ENCODE data around the gene NMRK1.

DNA sequence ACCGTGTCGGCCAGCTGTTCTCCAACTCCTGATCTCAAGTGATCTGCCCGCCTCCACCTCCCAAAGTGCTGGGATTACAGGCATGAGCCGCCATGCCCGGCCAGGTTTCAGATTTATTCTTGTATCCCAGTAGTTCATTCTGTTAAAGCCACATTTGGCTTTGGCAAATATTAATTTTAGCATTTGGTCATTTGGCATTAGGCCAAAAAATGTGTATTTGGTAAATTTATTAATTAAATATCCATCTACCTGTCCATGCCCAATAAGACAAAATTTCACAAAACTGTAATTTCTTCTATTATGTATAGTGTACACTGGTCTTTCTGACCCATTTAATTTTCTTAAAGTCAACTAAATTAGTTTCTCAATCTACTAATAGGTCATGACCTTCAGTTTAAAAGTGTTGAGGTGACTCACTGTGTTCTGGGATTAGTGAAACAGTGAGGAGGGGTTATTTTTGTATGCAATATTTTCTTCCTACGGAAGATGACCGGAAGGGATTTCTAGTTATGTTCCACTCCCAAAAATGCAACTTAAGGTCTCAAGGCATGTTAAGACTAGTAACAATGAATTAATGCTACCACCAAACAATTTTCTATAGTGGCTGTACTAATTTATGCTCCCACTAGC, 21.4 kb upstream of the NMRK1 start:
- TF ChIP-seq POLR2A (IDR thresholded peaks at IDR 0.05; ENCODE audit: low read length) (no peak), GATA1 (IDR thresholded peaks at IDR 0.05; ENCODE audit: low read depth, low read length) (no peak)

Data from erythroblast (primary cell).